K562 (cell line): Measurements from ENCODE around the gene GNG3. TPM values are rescaled to one million over a fixed set of nuclear protein-coding genes. Genes with fewer than 3 reads are reported as not detected.

Experiments
- CAMTA2 ChIP-seq: fragments of 250-450 bp; sonication (Bioruptor Pico); conservative IDR thresholded peaks from 2 replicates; pipeline ENCODE4 v1.5.1; 2022
- KHSRP ChIP-seq: fragments of 450-650 bp; IDR thresholded peaks from 2 replicates; pipeline ENCODE4 v1.6.1; 2017
- MGA ChIP-seq: fragments of 450-650 bp; IDR thresholded peaks from 2 replicates; pipeline ENCODE4 v1.6.1; 2016; ENCODE audit warnings: mild to moderate bottlenecking, moderate library complexity
- SMAD3 ChIP-seq: fragments of 450-650 bp; formaldehyde crosslinking; conservative IDR thresholded peaks from 2 replicates; pipeline ENCODE4 v1.4.0; 2020; ENCODE audit warnings: mild to moderate bottlenecking
- ZNF311 ChIP-seq: fragments of 250-450 bp; sonication (Bioruptor Pico); IDR thresholded peaks from 2 replicates; pipeline ENCODE4 v1.4.0; 2020; ENCODE audit warnings: mild to moderate bottlenecking, moderate library complexity
- polyA plus RNA-seq, 8 experiments: library from polyadenylated mRNA; depleted of rRNA in 4 of 8; stranded (reverse) in 5 of 8; unstranded in 3 of 8; fragments of >200 nt; fragmentation: Nextera tagmentation in 2 of 8; fragmentation: Illumina TruSeq in 1 of 8; extraction: Ambion mirVana in 2 of 8; extraction: Trizol in 1 of 8; gene quantifications; 2 replicates each; pipeline versions ENCODE4 v1.2.1 to v1.2.3, GENCODE V29; 2011 to 2014; ENCODE audit warnings: inconsistent platforms in 1 of 8, missing spikeins in 1 of 8
- total RNA-seq, 7 experiments: library from RNA; depleted of rRNA in 6 of 7; stranded (reverse); fragments of >200 nt in 6 of 7; fragmentation: Illumina TruSeq in 2 of 7; extraction: Trizol in 2 of 7; gene quantifications; 2 replicates each; pipeline versions ENCODE4 v1.2.1 to v1.2.3, GENCODE V29; 2011 to 2021; ENCODE audit warnings: low replicate concordance in 1 of 7

The GNG3 gene
- total and polyA plus RNA-seq, 9 of the 15 experiments (the other 6 are each of a cell fraction or from before 2014, with no cell fraction given): 0.07 TPM; not detected in 8

GRCh38 chr11:62737196-62737595 lies 29.7 kb downstream of the GNG3 start (continued):
- TF ChIP-seq MGA: no peak
- no peak for TF ChIP-seq ZNF311 (CRISPR knock-in tag)
- TF ChIP-seq KHSRP: no peak
- no peak for TF ChIP-seq CAMTA2
- TF ChIP-seq SMAD3 (CRISPR knock-in tag): no peak
